Activated naive CD8-positive, alpha-beta T cell treated with anti-CD3 and anti-CD28 coated beads, Interleukin-2, amount 50 U/mL, for 24 hours (primary cell): Measurements from ENCODE around the gene SAPCD2.

Experiments used
- ATAC-seq: fragments of 150-1000 bp; cut with Tn5 transposase; one replicate; pipeline ENCODE4 v1.10.0; 2021
- DNase-seq: peaks from one replicate; pipeline ENCODE4 v3.0.0; 2021
- H3K27ac Mint-ChIP-seq: one replicate; pipeline ENCODE4 v1.8.0; 2021; ENCODE audit warnings: mild to moderate bottlenecking, mixed read lengths
- H3K27me3 Mint-ChIP-seq: one replicate; pipeline ENCODE4 v1.8.0; 2021; ENCODE audit warnings: mixed read lengths
- H3K36me3 Mint-ChIP-seq: one replicate; pipeline ENCODE4 v1.8.0; 2021; ENCODE audit warnings: low read depth, mixed read lengths
- H3K4me1 Mint-ChIP-seq: one replicate; pipeline ENCODE4 v1.8.0; 2021; ENCODE audit warnings: mixed read lengths
- H3K4me3 Mint-ChIP-seq: one replicate; pipeline ENCODE4 v1.8.0; 2021; ENCODE audit warnings: mild to moderate bottlenecking, moderate library complexity, mixed read lengths
- H3K9me3 Mint-ChIP-seq: one replicate; pipeline ENCODE4 v1.8.0; 2021; ENCODE audit warnings: mixed read lengths

Gene SAPCD2

DNA sequence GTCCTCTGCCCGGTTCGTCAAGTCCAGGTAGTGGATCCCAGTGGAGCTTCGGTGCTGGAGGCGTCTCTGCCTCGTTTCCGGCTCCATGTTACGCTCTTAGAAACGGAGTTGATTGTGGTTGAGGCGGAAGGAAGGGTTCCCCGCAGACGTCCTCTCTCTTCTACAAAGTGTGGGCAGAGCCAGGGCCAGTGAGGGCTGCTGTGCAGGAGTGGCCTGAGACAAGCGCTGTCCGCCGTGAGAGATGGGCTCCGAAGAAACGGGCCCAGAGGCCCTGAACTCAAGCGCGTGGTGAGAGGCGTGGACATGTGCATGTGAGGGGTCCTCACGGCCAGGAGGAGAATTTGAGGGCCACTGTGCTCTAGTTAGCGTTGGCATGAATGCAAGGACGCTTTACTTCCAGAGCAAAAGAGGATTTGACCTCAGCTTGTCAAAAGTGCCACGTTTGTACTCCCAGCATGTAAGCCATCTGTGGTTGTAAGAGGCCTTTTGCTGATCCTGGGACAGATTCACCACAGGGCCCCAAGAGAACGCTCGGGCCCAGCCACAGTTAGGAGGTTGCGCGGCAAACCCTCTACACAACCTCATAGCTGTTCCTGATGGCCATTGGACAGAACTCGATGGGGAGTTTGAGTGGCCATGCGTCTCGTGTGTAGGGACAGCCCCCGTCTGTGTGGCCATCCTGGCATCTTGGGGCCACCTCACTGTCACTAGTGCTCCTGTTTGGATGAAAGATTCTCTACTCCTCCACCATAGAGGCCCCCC lies 26.6 kb upstream of the SAPCD2 start:
- no peaks in the 10 kb centered on the region for H3K9me3 Mint-ChIP-seq

DNA sequence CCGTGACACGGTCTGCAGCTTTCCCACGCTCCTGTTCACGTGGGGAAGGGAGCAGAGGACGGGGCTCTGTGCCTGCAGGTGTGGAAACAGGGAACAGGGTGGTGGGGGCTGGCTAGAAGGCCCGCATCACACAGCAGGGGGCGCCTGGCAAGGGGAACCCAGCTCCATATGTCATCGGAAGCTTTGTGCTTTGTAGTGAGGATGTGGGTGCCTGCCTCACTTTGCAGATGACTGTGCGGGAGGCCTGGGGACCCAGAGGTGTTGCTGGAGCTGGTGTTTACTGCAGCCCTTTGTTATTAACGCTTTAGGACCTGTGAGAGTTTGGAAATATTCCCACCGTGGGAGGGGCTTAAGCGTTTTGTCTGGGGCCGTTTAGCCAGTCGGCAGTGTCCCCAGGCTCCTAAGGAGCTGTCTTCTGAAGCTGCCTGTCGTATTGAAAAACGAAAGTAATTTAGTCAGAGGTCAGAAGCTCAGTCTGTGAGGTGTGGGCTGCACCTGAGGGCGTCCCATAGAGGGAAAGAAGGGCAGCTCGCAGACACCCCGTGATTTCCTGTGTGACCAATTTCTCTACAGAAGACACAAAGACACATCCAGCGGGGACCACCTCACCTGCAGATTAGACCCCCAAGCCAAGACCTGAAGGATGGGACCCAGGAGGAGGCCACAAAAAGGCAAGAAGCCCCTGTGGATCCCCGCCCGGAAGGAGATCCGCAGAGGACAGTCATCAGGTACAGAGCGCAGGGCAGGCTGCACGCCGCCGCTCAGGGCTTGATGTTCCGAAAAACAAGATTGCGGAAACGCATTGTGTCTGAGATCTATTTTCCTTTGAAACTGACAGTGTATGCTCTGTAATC lies 25.5 kb upstream of the SAPCD2 start:
- Mint-ChIP-seq H3K27me3 (no peaks in the 10 kb centered on the region), H3K9me3 (no peaks in the 10 kb centered on the region), H3K4me1 (peaks cover 19% of the 10 kb centered on the region), H3K4me3 (peak overlapping the region; percentile 79), H3K27ac (peak overlapping the region; percentile 93), H3K36me3 (peaks cover 16% of the 10 kb centered on the region)
- DNase-seq (peak; percentile 87), ATAC-seq (peak; percentile 97)

More for the DNA sequence above, 26.6 kb upstream of the SAPCD2 start:
- Mint-ChIP-seq H3K4me3 (peak overlapping the region; percentile 79), H3K4me1 (peaks cover 19% of the 10 kb centered on the region), H3K36me3 (peaks cover 16% of the 10 kb centered on the region), H3K27ac (no peak overlapping the region), H3K27me3 (no peaks in the 10 kb centered on the region)
- DNase-seq (no peak), ATAC-seq (no peak)

DNA sequence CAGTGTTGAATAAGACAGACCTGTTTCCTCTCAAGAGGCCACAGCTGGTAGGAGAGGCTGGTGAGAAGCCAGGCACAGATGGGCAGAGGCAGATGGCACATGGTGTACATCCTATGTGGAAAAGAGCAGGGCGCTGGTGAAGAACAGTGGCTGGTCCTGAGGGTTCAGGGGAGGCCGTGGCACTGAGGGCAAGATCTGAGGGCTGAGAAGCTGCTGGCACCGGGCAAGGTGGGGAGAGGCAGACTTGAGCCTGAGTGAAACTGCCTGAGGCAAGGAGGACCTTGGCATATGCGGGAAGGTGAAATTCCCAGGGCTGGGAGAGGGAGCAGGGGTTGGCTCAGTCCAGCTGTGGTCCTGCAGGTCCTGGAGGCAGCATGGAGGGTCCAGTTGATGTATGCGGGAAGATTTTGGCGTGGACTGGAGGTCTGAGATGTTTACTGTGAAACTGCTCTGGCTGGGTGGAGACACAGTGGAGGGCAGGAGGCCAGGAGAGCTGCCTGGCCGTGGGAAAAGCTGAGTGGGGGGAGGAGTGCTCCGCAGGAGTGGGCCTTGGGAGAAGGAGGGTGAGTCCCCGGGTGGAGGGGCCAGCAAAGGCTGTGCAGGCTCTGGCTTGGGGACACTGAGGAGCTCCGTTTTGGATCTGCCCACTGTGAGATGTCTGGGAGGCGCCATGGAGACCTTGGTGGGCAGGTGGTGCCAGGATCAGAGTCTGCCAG lies 19.0 kb upstream of the SAPCD2 start:
- Mint-ChIP-seq H3K27me3 (no peaks in the 10 kb centered on the region), H3K36me3 (peaks cover 4% of the 10 kb centered on the region), H3K9me3 (no peaks in the 10 kb centered on the region), H3K27ac (no peak overlapping the region), H3K4me3 (no peak overlapping the region), H3K4me1 (peaks cover 34% of the 10 kb centered on the region)
- ATAC-seq (no peak), DNase-seq (no peak)

DNA sequence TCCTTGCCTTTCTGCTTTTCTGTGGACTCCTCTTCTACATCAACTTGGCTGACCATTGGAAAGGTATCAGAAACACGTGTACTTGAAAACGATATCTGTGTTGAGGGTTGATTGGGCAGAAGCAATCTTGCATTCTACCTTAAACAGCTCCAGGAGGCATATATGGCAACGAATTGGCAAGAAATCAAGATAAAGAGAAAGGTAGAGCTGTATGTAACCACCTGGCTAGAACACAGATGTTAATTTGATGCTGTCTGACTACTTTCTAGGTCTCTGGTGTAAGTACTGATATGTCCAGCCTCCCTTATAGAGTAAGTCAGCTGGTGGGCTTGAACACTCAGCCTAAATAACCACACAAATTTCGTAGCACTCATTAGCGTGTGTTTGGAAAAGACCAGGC lies 17.8 kb upstream of the SAPCD2 start:
- Mint-ChIP-seq H3K36me3 (peaks cover 6% of the 10 kb centered on the region), H3K4me1 (peaks cover 41% of the 10 kb centered on the region), H3K27me3 (no peaks in the 10 kb centered on the region), H3K9me3 (no peaks in the 10 kb centered on the region), H3K27ac (peak overlapping the region; percentile 82), H3K4me3 (peak overlapping the region; percentile 85)
- no peak for DNase-seq
- no peak for ATAC-seq

DNA sequence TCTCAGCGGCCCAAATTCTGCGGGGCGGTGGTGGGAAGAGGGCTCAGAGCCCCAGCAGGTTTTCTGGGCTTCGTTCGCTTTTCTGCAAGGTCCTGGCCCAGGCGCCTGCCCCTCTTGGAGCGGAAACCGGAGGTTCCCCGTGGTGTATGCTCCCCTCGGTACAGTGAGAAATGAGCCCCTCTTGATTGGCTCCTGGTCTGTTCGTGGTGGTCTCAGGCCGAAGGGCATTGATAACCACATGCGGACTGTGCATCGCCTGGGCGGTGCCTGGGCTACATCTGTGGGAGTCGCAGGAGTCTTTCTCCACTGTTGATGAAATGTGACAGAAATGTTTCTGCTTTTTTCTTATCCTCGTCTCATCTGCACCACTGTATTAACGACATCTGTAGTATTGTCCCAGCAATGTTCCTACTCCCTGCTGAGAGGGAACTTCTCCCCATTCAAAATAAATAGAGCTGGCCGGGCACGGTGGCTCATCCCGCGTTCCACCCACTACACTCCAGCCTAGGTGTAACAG lies 17.1 kb upstream of the SAPCD2 start:
- H3K4me1 Mint-ChIP-seq: peaks cover 45% of the 10 kb centered on the region

DNA sequence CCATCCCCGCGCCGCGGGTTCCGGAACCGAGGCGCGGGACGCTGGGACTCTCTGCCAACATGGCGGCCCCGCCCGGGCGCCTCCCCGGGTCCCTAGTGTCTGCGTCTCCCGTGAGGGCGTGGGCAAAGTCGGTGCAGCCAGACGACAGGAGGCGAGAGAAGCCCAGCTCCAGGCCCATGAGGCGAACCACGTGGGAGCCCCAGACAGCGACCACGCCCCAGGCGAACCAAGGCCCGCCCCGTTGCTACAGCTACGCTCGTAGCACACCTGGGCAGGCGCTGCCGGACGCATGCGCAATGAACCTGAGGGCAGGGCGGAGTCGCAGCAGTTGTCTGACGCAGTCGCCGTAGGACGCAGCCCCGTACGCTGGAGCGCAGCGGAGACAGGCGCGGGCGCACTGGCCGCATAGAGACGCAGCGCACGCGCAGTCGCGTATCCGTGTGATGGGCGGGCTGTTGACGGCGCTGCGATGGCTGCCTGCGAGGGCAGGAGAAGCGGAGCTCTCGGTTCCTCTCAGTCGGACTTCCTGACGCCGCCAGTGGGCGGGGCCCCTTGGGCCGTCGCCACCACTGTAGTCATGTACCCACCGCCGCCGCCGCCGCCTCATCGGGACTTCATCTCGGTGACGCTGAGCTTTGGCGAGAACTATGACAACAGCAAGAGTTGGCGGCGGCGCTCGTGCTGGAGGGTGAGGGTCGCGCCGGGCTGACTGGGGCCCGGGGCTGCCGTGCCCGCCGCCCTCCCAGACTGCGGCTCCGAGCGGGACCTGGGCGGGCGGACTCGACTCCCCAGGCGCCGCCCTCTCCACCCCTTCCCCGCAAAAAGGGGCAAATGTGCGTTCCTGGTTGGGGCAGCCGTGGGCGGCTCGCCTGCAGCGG lies 16.4 kb upstream of the SAPCD2 start, which contains the start of gene MAN1B1:
Gene MAN1B1, plus strand, starts transcription at position 455 of the 878 bp plus-strand sequence. Its CDS starts 15 bp downstream, at position 470.
- Mint-ChIP-seq H3K36me3 (peaks cover 2% of the 10 kb centered on the region), H3K27ac (peak within 1 kb of the TSS; percentile 95), H3K4me1 (peaks cover 45% of the 10 kb centered on the region), H3K9me3 (no peaks in the 10 kb centered on the region), H3K4me3 (peak within 1 kb of the TSS; percentile 88), H3K27me3 (no peaks in the 10 kb centered on the region)
- DNase-seq: peak; percentile 100
- peak; percentile 84 for ATAC-seq

More for the DNA sequence above, 17.1 kb upstream of the SAPCD2 start:
- ATAC-seq (no peak), DNase-seq (no peak)
- Mint-ChIP-seq H3K36me3 (peaks cover 2% of the 10 kb centered on the region), H3K27ac (peak overlapping the region; percentile 82), H3K4me3 (peak overlapping the region; percentile 85), H3K9me3 (no peaks in the 10 kb centered on the region), H3K27me3 (no peaks in the 10 kb centered on the region)

DNA sequence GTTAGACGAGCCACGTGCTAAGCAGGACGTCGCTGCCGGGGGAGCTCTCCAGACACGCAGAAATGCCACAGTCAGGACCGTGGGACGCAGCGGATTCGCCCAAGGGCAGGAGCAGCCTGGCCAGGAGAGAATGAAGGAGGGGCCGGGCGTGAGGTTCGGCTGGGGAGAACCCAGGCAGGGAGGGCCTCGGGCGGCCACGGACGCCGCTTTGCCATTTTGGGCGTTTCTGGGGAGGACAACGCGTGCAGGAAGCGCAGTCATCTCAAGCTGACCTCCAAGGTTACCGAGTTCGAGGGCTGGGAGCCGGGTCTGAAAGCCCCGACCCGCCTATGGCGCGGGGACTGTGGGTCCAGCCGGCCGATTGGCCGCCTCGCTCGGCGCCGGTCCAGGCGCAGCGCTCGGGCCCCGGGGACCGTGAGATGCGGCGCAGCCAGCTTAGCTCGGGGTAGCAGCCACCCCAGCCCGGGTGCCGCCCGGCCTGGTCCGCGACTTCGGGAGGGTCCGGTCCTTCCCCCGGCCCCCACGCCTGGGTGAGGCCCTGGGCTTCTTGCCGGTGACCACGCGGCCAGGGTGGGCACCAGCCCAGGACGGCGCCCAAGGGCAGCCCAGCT lies 15.7 kb upstream of the SAPCD2 start:
- Mint-ChIP-seq H3K4me1 (peaks cover 45% of the 10 kb centered on the region), H3K4me3 (peak overlapping the region; percentile 88), H3K9me3 (no peaks in the 10 kb centered on the region)

DNA sequence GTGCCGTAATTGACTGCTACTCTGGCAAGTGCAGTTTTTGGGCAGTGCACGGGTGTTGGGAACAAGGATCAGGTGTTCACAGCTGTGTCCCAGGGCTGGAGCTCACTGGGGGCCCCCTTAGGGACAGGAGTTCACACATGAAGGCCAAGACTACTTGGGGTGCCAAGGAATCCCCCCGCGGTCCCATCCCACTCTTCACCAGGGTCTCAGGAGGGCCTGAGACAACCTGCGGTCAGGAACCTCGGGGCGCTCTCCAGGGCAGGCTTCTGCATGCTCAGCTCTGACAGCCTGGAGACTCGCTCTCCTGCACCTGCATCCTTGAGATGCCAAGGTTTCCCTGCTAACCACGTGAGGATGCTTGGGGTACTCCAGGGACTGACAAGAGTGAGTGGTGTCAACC lies 14.2 kb upstream of the SAPCD2 start:
- DNase-seq: no peak
- Mint-ChIP-seq H3K27ac (no peak overlapping the region), H3K36me3 (peaks cover 5% of the 10 kb centered on the region), H3K4me1 (peaks cover 45% of the 10 kb centered on the region), H3K4me3 (no peak overlapping the region), H3K27me3 (no peaks in the 10 kb centered on the region), H3K9me3 (no peaks in the 10 kb centered on the region)
- ATAC-seq: no peak

More for the DNA sequence above, 15.7 kb upstream of the SAPCD2 start:
- ATAC-seq: no peak
- peaks cover 2% of the 10 kb centered on the region for H3K36me3 Mint-ChIP-seq
- H3K27ac Mint-ChIP-seq: peak overlapping the region; percentile 95
- peak; percentile 52 for DNase-seq
- no peaks in the 10 kb centered on the region for H3K27me3 Mint-ChIP-seq

DNA sequence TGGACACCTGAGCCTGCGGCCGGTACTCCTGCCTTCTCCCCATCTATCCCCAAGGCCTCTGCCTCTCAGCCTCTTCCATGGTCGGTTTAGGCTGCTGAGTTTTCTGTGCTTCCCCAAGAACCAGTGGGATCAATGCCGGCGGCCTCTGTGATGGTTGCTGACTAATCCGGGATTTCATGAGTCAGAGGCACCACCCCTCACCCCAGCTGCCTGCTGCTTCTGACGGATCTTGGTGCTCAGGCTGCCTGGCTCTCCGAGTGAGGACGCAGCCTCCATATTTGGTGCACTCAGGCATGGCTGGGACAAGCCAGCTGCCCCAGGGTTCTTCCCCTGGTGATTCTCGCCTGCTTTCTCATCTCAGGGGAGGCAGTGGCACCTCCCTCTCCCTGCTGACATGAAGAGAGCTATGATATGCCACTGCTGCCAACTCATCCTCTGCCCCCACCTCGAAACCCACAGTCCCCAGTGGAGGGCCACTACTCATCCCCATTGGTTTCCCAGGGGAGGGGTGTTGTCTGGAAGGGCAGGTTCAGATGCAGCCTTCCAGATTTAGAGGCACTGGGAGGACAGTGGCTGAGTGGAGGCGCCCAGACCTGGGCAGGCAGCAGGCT lies 13.1 kb upstream of the SAPCD2 start:
- no peak overlapping the region for H3K27ac Mint-ChIP-seq
- H3K9me3 Mint-ChIP-seq: no peaks in the 10 kb centered on the region
- DNase-seq (peak; percentile 49), ATAC-seq (peak; percentile 8)
- H3K4me1 Mint-ChIP-seq: peaks cover 40% of the 10 kb centered on the region
- H3K4me3 Mint-ChIP-seq: no peak overlapping the region
- H3K36me3 Mint-ChIP-seq: peaks cover 5% of the 10 kb centered on the region
- no peaks in the 10 kb centered on the region for H3K27me3 Mint-ChIP-seq

DNA sequence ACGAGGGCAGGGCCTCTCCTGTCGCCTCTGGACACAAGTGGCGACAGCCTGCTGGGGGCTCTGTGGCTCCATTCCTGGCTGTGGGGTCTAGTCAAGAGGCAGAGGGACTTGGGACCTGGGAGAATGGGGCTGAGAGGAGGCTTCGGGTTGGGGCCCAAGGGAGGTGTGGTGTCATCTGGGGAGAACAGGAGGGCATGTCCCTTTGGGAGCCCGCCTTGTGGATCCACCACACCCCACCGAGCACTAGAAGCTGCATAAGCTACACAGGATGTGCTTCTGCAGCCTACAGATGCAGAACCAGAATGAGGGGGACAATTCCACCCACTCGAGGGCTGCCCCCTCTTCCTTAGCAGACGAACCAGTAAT lies 12.6 kb upstream of the SAPCD2 start:
- H3K36me3 Mint-ChIP-seq: peaks cover 5% of the 10 kb centered on the region
- peaks cover 36% of the 10 kb centered on the region for H3K4me1 Mint-ChIP-seq
- no peaks in the 10 kb centered on the region for H3K9me3 Mint-ChIP-seq

DNA sequence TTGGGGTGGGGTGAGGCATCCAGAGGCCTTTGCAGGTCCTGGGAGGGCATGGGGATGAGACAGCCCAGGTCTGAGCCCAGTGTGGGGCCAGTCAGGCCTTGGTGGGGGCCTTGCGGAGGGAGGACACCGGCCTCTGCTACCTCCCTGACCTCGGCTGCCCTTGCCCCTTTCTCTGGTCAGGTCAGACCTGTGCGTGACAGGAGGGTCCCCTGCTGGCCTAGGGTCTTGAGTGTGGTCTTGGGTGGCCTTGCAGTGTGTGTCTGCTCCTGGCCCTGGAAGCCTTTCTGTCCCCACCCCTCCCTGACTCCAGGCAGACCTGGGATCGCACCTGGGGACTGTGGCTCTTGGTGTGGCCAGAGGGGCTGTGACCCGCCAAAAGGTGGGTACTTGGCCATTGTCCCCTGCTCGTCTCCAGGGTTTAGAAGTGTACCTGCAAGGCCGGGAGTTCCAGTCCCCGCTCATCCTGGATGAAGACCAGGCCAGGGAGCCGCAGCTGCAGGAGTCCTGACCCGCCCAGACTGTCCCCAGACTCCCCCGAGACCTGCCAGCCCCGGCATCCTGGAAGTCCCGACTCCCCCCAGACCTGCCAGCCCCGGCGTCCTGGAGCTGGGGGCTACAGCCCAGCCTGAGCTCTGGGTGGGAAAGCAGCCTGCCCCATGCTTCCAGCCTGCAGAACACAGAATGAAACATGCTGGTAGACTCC lies 12.0 kb upstream of the SAPCD2 start:
- Mint-ChIP-seq H3K36me3 (peaks cover 5% of the 10 kb centered on the region), H3K4me3 (no peak overlapping the region), H3K27me3 (no peaks in the 10 kb centered on the region), H3K27ac (no peak overlapping the region), H3K9me3 (no peaks in the 10 kb centered on the region), H3K4me1 (peaks cover 31% of the 10 kb centered on the region)
- no peak for DNase-seq
- ATAC-seq: no peak

More for the DNA sequence above, 12.6 kb upstream of the SAPCD2 start:
- no peak for ATAC-seq
- Mint-ChIP-seq H3K27me3 (no peaks in the 10 kb centered on the region), H3K27ac (no peak overlapping the region), H3K4me3 (no peak overlapping the region)
- no peak for DNase-seq

DNA sequence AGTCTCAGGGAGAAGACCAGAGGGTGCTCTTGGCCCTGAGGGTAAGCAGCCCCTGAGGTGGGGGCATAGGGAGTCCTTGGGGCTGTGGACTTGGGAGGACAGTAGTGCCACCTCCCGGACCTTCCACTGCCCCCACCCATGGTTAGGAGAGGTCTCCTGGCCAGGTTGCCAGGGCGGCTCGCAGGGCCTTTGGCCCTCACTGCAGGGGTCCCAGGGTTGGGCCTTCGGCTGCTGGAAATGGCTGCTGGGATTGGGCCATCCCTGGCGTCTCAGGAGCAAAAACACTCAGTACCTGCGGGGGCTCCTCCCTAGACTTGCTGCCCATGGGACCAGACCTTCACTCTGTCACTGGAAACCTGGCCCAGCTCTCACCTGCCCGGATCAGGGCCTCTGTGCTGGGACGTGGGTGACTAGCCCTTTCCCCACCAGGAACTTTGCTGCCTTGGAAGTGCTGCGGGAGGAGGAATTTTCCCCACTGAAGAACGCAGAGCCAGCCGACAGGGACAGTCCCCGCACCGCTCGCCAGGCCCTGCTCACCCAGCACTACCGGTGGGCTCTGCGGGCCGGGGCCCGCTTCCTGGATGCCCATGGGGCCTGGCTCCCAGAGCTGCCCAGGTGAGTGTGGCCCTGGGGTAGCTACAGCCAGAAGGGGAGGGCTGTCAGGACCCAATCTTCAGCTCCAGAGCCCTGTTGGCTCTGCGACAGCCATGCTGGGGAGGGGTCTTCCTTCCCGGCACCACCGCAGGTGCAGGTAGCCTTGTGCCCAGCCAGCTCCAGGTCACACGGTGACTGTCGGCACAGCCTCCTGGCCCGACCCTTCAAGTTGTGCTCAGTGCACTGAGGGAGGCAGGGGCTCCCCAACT lies 10.1 kb upstream of the SAPCD2 start:
- no peak for ATAC-seq
- no peaks in the 10 kb centered on the region for H3K27me3 Mint-ChIP-seq
- DNase-seq: no peak
- peaks cover 5% of the 10 kb centered on the region for H3K36me3 Mint-ChIP-seq
- H3K4me1 Mint-ChIP-seq: peaks cover 23% of the 10 kb centered on the region
- H3K9me3 Mint-ChIP-seq: no peaks in the 10 kb centered on the region
- no peak overlapping the region for H3K27ac Mint-ChIP-seq
- H3K4me3 Mint-ChIP-seq: no peak overlapping the region
